ENCODE data around the gene ERFE.
A peak's percentile ranks its signal among the peaks of the same experiment; 100 is the strongest.
"Not testable (repeated sequence)": the region's sequence is repeated elsewhere in the genome, so short reads cannot be mapped to it uniquely, and the experiment has no call there.

The ERFE gene

DNA sequence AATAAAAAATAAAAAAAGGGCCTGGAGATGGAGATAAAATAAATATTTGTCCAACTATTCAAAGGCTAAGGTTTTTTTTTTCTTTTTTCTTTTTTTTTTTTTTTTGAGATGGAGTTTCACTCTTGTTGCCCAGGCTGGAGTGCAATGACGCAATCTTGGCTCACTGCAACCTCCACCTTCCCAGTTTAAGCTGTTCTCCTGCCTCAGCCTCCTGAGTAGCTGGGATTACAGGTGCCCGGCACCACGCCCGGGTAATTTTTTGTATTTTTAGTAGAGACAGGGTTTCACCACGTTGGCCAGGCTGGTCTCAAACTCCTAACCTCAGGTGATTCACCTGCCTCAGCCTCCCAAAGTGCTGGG, 12.3 kb downstream of the ERFE start:
- not testable (repeated sequence) for DNase-seq

DNA sequence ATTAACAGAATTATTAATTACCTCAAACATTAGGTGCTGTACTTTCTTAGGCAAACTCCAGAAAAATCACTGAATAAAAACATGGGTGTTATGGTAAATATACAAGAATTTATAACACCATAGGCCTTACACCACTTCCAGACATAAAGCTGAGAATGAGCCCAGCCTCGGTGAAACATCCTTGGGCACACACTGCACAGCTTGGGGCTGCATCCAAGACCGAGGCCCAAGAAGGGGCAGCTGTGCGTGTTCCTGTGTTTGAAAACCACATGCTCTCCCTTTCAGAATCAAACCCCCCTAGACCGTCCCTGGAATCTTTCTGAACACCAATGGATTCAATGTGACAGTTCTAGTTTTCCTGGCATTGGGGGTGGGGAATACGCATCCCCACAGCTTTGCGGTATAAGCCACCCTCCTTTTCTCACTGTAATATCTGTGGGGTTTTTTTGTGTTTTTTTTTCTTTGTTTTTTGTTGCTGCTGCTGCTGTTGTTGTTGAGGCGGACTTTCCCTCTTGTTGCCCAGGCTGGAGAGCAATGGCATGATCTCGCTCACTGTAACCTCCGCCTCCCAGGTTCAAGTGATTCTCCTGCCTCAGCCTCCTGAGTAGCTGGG, 12.9 kb downstream of the ERFE start:
- no peak for DNase-seq

DNA sequence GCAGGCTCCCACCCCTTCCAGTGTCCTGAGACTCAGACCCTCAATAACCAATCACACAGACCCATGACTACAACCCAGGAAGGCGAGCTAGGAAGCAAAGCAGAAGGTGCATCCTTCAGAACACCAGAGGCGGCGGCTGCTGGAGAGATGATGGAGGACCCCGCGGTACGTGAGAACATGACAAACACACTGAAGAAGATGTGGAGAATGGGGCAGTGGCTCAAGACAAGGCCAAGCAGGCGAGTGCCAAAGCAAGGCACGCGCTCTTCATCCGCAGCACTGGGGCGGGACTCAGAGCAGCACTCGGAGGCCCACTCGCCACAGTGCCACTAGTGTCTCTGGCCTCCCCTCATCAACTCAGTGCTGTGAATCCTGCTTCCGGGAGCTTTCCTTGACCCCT, 13.7 kb downstream of the ERFE start:
- DNase-seq, result no peak

DNA sequence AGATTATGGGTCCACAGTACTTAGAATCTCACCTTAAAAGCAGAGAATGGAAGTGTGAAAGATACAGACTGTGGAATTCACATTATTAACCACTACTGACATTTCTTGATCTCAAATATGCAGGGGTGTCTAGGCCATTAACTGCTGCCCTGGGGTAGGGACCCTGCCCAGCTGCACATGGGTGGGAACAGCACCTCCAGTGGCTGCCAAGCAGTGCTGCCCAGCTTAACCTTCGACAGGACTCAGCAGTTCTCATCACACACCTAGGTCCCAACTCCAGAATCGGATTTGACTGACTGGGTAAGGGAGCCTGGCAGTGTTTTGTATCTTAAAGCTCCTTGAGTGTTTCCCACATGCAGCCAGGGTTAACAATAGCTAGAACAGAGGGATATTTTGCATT, 14.9 kb downstream of the ERFE start:
- DNase-seq, result no peak

DNA sequence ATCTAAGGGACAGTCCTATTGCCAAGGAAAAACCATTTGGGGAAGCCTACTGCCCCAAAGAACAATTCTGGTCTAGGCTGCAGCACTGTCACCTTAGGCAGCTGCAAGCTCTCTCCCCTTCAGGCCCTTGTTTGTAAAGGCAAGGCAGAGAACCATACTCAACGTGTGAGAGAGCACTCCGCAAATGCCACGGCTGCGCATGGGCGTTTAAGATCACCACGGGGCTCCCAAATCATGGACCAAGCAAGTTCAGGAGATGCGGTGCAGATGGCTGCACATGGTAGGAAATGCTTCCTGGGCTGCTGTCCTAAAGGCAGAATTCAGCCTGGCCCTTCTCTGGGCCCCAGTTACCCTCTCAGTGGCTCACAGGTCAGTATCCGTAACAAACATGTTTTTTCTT, 15.5 kb downstream of the ERFE start:
- DNase-seq, result no peak

- DNase-seq, result no peak
These were observed 15.9 kb downstream of the ERFE start for GRCh38 chr2:238174701-238175100.

GRCh38 chr2:238176613-238177012, 17.8 kb downstream of the ERFE start:
- DNase-seq, result no peak

- no peak for DNase-seq
These were observed 21.8 kb downstream of the ERFE start for GRCh38 chr2:238180554-238180953.

DNA sequence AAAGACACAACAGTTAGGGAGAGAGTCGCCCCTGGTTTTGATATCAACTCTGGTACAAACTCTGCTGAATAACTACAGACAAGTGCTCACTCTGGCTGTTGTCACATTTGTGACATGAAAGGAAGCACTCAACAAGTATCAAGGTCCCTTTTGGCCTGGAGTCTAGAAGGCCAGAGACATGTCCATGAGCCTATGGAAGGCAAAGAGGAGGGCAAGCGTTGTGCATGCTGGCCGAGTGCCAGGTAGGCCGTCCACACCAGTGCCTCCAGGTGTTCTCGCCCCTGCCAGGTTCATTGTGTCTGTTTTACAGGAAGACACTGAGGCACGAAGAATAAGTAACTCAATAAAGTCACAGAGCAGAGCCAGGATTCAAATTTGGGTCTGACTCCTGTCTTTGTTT, 23.6 kb downstream of the ERFE start:
- DNase-seq, result no peak

GRCh38 chr2:238183821-238184220, 25.1 kb downstream of the ERFE start:
- no peak for DNase-seq

GRCh38 chr2:238187618-238188548, 29.1 kb downstream of the ERFE start:
- DNase-seq, result no peak

DNA sequence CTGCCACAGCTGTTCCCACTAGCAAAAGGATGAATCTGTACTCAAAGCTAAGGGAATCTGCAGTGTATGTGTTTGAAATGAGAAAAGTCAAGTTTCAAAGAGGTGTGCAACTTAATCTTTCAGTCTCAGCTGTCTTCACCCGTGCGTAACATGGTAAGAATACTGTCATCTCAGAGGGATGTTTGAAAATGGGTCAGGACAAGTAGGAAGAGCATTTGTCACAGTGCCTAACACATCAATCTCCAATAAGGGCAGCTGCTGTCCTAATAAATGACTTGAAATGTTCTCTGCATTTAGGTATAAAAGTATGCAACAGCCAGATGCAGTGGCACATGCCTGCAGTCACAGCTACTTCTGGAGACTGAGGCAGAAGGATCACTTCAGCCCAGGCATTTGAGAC, 31.7 kb downstream of the ERFE start:
- no peak for DNase-seq

GRCh38 chr2:238202326-238203093, 43.7 kb downstream of the ERFE start:
- no peak for DNase-seq

DNA sequence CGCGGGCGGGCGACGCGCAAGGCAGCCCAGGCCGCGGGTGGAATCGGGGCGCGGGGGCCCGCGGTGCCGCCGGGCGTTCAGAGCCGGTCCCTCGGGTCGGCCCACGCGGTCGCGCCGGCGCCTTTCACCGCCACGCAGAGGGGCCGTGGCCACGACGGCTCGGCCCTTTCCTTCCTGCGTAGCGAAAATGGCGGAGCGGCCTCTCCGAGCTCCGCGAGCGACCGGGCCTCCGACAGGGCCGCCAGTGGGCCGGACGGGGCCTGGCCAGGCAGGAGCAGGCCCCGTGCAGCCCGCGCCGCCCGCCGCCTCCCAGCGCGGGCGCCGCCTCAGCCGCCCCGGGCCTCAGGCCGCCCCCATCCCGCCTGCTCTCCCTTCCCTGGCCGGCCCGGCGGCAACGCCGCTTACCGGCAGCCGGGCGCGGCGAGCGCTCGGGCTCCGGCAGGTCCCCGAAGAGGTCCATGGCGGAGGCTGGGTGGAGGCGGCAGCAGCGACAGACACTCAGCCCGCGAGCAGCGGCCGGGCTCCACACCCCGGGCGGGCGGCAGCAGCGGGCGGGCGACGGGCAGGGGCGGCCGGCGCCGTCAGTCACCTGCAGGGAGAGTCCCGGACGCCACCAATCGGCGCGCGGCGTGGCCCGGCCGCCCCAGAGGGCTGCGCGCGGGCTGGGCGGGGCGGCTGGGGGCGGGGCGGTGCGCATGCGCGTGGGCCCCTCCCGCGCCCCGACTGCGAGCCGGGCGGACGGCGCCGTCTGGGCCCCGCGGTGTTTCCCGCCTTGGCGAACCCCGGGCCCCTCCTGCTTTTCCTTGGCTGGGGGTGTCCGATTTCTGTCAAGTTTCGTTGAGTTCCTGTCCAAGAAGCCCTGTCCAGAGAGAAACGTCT, 44.6 kb downstream of the ERFE start, which contains the start of gene ILKAP:
Gene ILKAP, minus strand, starts transcription at position 602 of the 879 bp plus-strand sequence. Its CDS starts 142 bp downstream, at position 460.
- DNase-seq, result peak; percentile 35 to 44

DNA sequence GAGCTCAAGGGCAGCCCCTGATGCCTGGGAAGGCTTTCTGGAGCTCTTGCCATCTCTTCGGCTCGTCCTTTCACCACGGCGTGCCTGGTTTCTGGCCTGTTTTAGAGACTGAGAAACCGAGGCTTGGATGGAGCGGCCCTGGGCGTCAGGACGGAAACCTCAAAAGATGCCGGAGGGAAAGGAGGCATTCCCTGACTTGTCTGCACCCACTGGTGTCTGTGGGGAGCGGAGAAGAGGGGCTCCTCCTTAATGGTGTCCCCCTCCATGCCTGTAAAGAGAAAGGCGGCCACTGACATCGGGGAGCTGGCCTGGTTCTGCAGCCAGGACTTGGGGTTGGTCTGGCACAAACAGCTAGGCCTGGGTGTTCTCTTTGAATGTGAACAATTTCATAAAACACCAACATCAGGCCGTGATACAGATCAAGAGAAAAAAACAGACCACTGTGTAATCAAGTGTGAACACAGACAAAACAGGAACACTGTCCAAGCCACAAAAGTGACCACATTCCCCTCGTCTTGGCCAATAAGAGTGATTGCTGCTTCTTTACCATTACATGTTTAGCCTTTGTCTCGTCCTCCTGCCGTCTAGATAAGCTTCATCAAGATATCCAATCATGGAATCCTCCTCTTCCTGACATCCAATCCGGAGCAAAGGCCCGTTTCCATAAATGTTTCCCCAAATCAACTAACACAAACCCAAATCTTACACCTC, 45.4 kb downstream of the ERFE start:
- no peak for DNase-seq

DNA sequence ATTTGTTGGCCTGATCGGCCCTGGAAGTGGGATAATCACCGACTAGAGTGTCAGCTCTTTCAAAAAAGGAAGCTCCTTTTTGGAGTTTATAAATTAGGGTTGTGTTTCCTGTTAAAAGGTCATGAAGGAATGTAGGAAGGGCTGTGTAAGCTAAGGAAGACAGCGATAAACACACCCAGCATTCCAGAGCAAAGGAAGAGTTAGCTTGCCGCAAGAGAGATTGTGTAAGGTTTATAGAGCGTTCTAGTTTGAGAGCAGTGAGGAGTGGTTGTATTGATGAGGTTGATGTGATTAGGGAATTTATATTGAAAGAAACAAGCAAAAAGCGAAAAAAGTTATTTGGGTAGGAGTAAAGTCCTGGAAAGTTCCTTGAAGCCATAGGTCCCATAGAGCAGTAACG, 48.2 kb downstream of the ERFE start:
- no peak for DNase-seq

DNA sequence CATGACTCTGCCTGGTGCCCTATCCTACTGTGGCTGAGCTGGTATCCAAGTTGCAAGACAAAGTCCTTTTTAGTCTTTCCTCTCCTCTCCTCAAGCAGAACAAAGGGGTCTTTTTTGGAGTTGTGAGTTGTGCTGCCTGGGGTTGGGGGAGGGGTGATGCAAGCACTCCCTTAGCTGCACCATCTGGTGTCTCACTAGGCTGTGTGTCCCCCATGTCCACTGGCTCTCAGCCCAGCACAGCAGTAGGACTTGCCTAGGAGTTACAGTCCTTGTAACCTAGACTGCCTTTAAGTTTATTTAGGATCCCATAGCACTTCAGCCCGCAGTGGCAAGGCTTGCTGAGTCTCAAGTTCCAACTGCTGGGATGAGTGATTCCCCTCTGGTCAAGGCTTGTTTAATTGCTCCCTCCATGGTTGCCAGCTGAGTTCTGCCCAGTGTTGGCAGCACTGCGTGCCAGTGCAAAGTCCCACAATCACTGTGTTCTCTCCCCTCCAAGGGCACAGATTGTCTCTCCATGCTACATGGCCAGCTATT, 57.9 kb downstream of the ERFE start:
- DNase-seq, result no peak
